ENCODE results near the gene ARHGEF1.
A peak's percentile ranks its signal among the peaks of the same experiment; 100 is the strongest.

Gene ARHGEF1

GRCh38 chr19:41920882-41921576, 38.0 kb downstream of the ARHGEF1 start:
- no peak for DNase-seq

GRCh38 chr19:41921577-41922576, 38.9 kb downstream of the ARHGEF1 start:
- no peak for DNase-seq

GRCh38 chr19:41922585-41922984, 39.6 kb downstream of the ARHGEF1 start:
- no peak for DNase-seq

GRCh38 chr19:41923045-41923788, 40.2 kb downstream of the ARHGEF1 start:
- DNase-seq, result no peak

- no peak for DNase-seq
Observed at GRCh38 chr19:41924151-41925145, 41.5 kb downstream of the ARHGEF1 start.

GRCh38 chr19:41925208-41926003, 42.4 kb downstream of the ARHGEF1 start:
- no peak for DNase-seq

GRCh38 chr19:41926028-41926762, 43.2 kb downstream of the ARHGEF1 start:
- no peak for DNase-seq

- no peak for DNase-seq
Observed at GRCh38 chr19:41926763-41927496, 43.9 kb downstream of the ARHGEF1 start.

GRCh38 chr19:41927497-41928192, 44.7 kb downstream of the ARHGEF1 start:
- DNase-seq, result peak; percentile 41

- DNase-seq, result peak; percentile 56
Observed at GRCh38 chr19:41928221-41928683, 45.3 kb downstream of the ARHGEF1 start, which contains the start of gene ERFL. TSS of gene ERFL (minus strand) at chr19:41928449. CDS start at chr19:41912919, 15,530 bp downstream.

- DNase-seq, result peak; percentile 53
Observed at GRCh38 chr19:41928754-41929535, 46.0 kb downstream of the ARHGEF1 start.

- no peak for DNase-seq
Observed at GRCh38 chr19:41929536-41930071, 46.6 kb downstream of the ARHGEF1 start.

- no peak for DNase-seq
Observed at GRCh38 chr19:41930322-41930722, 47.3 kb downstream of the ARHGEF1 start.

- no peak for DNase-seq
Observed at GRCh38 chr19:41930926-41931592, 48.1 kb downstream of the ARHGEF1 start.

GRCh38 chr19:41932259-41932719, 49.3 kb downstream of the ARHGEF1 start:
- DNase-seq, result no peak

- no peak for DNase-seq
Observed at GRCh38 chr19:41932720-41933332, 49.8 kb downstream of the ARHGEF1 start.
